ENCODE measurements around the gene MSS51.

MSS51 gene

GRCh38 chr10:73410897-73411296 lies 22.5 kb downstream of the MSS51 start:
- TF ChIP-seq CTCF (IDR thresholded peaks at IDR 0.05; ENCODE audit: borderline replicate concordance, control extremely low read depth, extremely low read depth, insufficient read depth, missing control alignments), result no peak
- in situ Hi-C loops (cut with MboI; ENCODE audit: low sequenced_read_pairs, unreplicated experiment), result no loop called here
- DNase-seq (ENCODE audit: low spot score), result no peak

GRCh38 chr10:73408978-73409521 lies 24.3 kb downstream of the MSS51 start:
- no peak for DNase-seq (ENCODE audit: low spot score)
- no peak for TF ChIP-seq CTCF (IDR thresholded peaks at IDR 0.05; ENCODE audit: borderline replicate concordance, control extremely low read depth, extremely low read depth, insufficient read depth, missing control alignments)
- in situ Hi-C loops (cut with MboI; ENCODE audit: low sequenced_read_pairs, unreplicated experiment), result no loop called here

- in situ Hi-C loops (cut with MboI; ENCODE audit: low sequenced_read_pairs, unreplicated experiment), result no loop called here
- no peak for DNase-seq (ENCODE audit: low spot score)
- TF ChIP-seq CTCF (IDR thresholded peaks at IDR 0.05; ENCODE audit: borderline replicate concordance, control extremely low read depth, extremely low read depth, insufficient read depth, missing control alignments), result no peak
These were observed 25.3 kb downstream of the MSS51 start for GRCh38 chr10:73408061-73408460.

- in situ Hi-C loops (cut with MboI; ENCODE audit: low sequenced_read_pairs, unreplicated experiment), result no loop called here
- DNase-seq (ENCODE audit: low spot score), result no peak
- no peak for TF ChIP-seq CTCF (IDR thresholded peaks at IDR 0.05; ENCODE audit: borderline replicate concordance, control extremely low read depth, extremely low read depth, insufficient read depth, missing control alignments)
These were observed 25.9 kb downstream of the MSS51 start for GRCh38 chr10:73407495-73407894.

- DNase-seq (ENCODE audit: low spot score), result no peak
- no peak for TF ChIP-seq CTCF (IDR thresholded peaks at IDR 0.05; ENCODE audit: borderline replicate concordance, control extremely low read depth, extremely low read depth, insufficient read depth, missing control alignments)
- in situ Hi-C loops (cut with MboI; ENCODE audit: low sequenced_read_pairs, unreplicated experiment), result no loop called here
These were observed 26.5 kb downstream of the MSS51 start for GRCh38 chr10:73406846-73407245.

GRCh38 chr10:73405556-73405955 lies 27.8 kb downstream of the MSS51 start:
- in situ Hi-C loops (cut with MboI; ENCODE audit: low sequenced_read_pairs, unreplicated experiment), result no loop called here
- DNase-seq (ENCODE audit: low spot score), result no peak
- TF ChIP-seq CTCF (IDR thresholded peaks at IDR 0.05; ENCODE audit: borderline replicate concordance, control extremely low read depth, extremely low read depth, insufficient read depth, missing control alignments), result no peak

GRCh38 chr10:73404690-73405089 lies 28.7 kb downstream of the MSS51 start:
- DNase-seq (ENCODE audit: low spot score), result no peak
- in situ Hi-C loops (cut with MboI; ENCODE audit: low sequenced_read_pairs, unreplicated experiment), result no loop called here
- no peak for TF ChIP-seq CTCF (IDR thresholded peaks at IDR 0.05; ENCODE audit: borderline replicate concordance, control extremely low read depth, extremely low read depth, insufficient read depth, missing control alignments)
